ENCODE measurements around the gene ARHGEF37. TPM values are rescaled to one million over a fixed set of nuclear protein-coding genes. Genes with fewer than 3 reads are reported as not detected.

ARHGEF37 gene
- total RNA-seq, 2 experiments from 2014 or later = 1.1 TPM

DNA sequence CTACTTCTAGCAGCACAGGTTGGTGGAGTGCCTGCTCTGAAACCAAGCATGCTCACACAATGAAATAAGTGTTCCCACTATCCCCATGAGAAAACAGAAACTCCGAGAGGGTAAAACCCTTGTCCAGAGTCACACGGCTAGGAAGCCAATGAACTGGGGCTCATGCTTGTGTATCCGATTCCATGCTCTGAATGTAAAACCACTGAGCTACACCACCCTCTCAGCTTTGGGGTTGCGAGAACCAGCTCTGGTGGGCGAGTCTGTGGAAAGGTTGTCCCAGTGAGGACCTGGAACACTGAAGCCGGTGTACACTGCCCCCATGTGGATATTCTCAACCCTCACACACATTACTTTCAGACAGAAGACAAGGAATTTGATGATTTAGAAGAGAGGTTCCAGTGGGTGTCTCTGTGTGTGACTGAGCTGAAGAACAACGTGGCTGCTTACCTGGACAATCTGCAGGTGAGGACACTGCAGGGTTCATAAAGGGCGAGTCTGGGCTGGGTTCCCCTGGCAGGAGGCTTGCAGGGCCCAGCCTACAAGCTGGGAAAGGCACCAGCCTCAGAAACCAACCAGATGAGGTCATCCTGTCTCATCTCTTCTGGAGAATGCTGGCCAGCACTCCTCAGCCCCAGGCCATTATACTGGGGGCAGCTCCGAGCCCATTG lies 37.4 kb downstream of the ARHGEF37 start:
- ATAC-seq (peak; percentile 60), DNase-seq (peak; percentile 52)
- intact Hi-C loops (cut with micrococcal nuclease) = no loop called here
- peaks cover 7% of the 10 kb centered on the region for H3K4me1 Mint-ChIP-seq (ENCODE audit: low read depth)
- ChIA-PET POLR2A (no interaction called here), CTCF (interaction anchor here (0.6 to 3.0 kb wide), 32 partner anchors 9 to 238 kb away, joined by 3 to 19 read pairs (median 4); no protein-coding TSS in a partner anchor)
- H3K27ac Mint-ChIP-seq = no peak overlapping the region
- H3K9me3 Mint-ChIP-seq = no peaks in the 10 kb centered on the region
- no peaks in the 10 kb centered on the region for H3K36me3 Mint-ChIP-seq (ENCODE audit: low read depth)
- peaks cover 3% of the 10 kb centered on the region for H3K27me3 Mint-ChIP-seq
- H3K4me3 Mint-ChIP-seq = no peak overlapping the region
- TF ChIP-seq, protein P1, sequence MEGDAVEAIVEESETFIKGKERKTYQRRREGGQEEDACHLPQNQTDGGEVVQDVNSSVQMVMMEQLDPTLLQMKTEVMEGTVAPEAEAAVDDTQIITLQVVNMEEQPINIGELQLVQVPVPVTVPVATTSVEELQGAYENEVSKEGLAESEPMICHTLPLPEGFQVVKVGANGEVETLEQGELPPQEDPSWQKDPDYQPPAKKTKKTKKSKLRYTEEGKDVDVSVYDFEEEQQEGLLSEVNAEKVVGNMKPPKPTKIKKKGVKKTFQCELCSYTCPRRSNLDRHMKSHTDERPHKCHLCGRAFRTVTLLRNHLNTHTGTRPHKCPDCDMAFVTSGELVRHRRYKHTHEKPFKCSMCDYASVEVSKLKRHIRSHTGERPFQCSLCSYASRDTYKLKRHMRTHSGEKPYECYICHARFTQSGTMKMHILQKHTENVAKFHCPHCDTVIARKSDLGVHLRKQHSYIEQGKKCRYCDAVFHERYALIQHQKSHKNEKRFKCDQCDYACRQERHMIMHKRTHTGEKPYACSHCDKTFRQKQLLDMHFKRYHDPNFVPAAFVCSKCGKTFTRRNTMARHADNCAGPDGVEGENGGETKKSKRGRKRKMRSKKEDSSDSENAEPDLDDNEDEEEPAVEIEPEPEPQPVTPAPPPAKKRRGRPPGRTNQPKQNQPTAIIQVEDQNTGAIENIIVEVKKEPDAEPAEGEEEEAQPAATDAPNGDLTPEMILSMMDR (IDR thresholded peaks at IDR 0.05) = peak; percentile 60

GRCh38 chr5:149621415-149622098 lies 40.3 kb downstream of the ARHGEF37 start:
- Mint-ChIP-seq H3K9me3 (no peaks in the 10 kb centered on the region), H3K27me3 (no peaks in the 10 kb centered on the region), H3K4me1 (ENCODE audit: low read depth) (peaks cover 7% of the 10 kb centered on the region), H3K4me3 (no peak overlapping the region), H3K27ac (no peak overlapping the region), H3K36me3 (ENCODE audit: low read depth) (no peaks in the 10 kb centered on the region)
- ChIA-PET POLR2A (no interaction called here), CTCF (interaction anchor here (0.8 to 1.3 kb wide), 4 partner anchors 12 to 369 kb away, joined by 3 to 5 read pairs (median 4); no protein-coding TSS in a partner anchor)
- ATAC-seq (no peak), DNase-seq (no peak)
- intact Hi-C loops (cut with micrococcal nuclease) = no loop called here
- TF ChIP-seq, protein P1 (IDR thresholded peaks at IDR 0.05) = no peak

DNA sequence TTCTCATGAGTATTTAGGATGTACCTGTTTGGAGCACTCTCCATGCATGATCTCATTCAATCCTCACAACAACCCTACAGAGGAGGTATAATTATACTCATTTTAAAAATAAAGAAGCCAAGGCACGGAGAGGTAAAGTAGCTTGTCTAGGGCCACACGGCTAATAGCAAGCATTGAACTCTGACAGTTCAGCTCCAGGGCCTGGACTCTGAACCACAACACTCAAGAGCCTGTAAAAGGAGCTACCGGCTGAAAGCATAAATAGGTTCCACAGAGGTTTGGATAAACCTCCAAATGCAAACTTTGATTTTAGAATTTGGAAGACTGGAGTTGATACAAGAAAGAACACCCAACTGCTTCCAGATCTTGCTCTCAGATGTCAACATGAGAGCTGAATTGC lies 41.2 kb downstream of the ARHGEF37 start:
- H3K27me3 Mint-ChIP-seq = no peaks in the 10 kb centered on the region
- POLR2A ChIA-PET = no interaction called here
- no peaks in the 10 kb centered on the region for H3K9me3 Mint-ChIP-seq
- H3K27ac Mint-ChIP-seq = no peak overlapping the region
- DNase-seq (no peak), ATAC-seq (no peak)
- no peaks in the 10 kb centered on the region for H3K36me3 Mint-ChIP-seq (ENCODE audit: low read depth)
- intact Hi-C loops (cut with micrococcal nuclease) = no loop called here
- no peak overlapping the region for H3K4me3 Mint-ChIP-seq
- CTCF ChIA-PET = interaction anchor here (0.9 to 2.2 kb wide), 5 partner anchors 11 to 368 kb away, joined by 3 to 6 read pairs (median 5); partner anchors contain the start of gene ARHGEF37
- TF ChIP-seq, protein P1 (IDR thresholded peaks at IDR 0.05) = no peak
- H3K4me1 Mint-ChIP-seq (ENCODE audit: low read depth) = no peaks in the 10 kb centered on the region

GRCh38 chr5:149623473-149623872 lies 42.2 kb downstream of the ARHGEF37 start:
- DNase-seq (no peak), ATAC-seq (no peak)
- ChIA-PET CTCF (interaction anchor here (0.9 to 2.2 kb wide), 4 partner anchors 10 to 178 kb away, joined by 3 to 6 read pairs (median 6); no protein-coding TSS in a partner anchor), POLR2A (no interaction called here)
- H3K36me3 Mint-ChIP-seq (ENCODE audit: low read depth) = no peaks in the 10 kb centered on the region
- TF ChIP-seq, protein P1 (IDR thresholded peaks at IDR 0.05) = no peak
- H3K27ac Mint-ChIP-seq = no peak overlapping the region
- no peak overlapping the region for H3K4me3 Mint-ChIP-seq
- H3K27me3 Mint-ChIP-seq = no peaks in the 10 kb centered on the region
- H3K4me1 Mint-ChIP-seq (ENCODE audit: low read depth) = no peaks in the 10 kb centered on the region
- intact Hi-C loops (cut with micrococcal nuclease) = no loop called here
- no peaks in the 10 kb centered on the region for H3K9me3 Mint-ChIP-seq

GRCh38 chr5:149627070-149627469 lies 45.8 kb downstream of the ARHGEF37 start:
- no peaks in the 10 kb centered on the region for H3K36me3 Mint-ChIP-seq (ENCODE audit: low read depth)
- intact Hi-C loops (cut with micrococcal nuclease) = no loop called here
- no peak for DNase-seq
- ATAC-seq = no peak
- peaks cover 2% of the 10 kb centered on the region for H3K4me1 Mint-ChIP-seq (ENCODE audit: low read depth)
- no peaks in the 10 kb centered on the region for H3K27me3 Mint-ChIP-seq
- ChIA-PET POLR2A (no interaction called here), CTCF (no interaction called here)
- TF ChIP-seq, protein P1 (IDR thresholded peaks at IDR 0.05) = no peak
- no peak overlapping the region for H3K27ac Mint-ChIP-seq
- no peak overlapping the region for H3K4me3 Mint-ChIP-seq
- no peaks in the 10 kb centered on the region for H3K9me3 Mint-ChIP-seq
